Neuron (in vitro differentiated cells): Measurements from ENCODE around the gene C16orf92.
"Not testable (repeated sequence)": the region's sequence is repeated elsewhere in the genome, so short reads cannot be mapped to it uniquely, and the experiment has no call there.

Experiments
- H2AFZ ChIP-seq: one replicate; pipeline ENCODE4 v1.6.1; 2013; ENCODE audit warnings: low read depth, mild to moderate bottlenecking, inconsistent platforms, low read length, moderate library complexity
- H3K27me3 ChIP-seq: one replicate; pipeline ENCODE4 v1.6.1; 2013; ENCODE audit warnings: low read length; ENCODE audit not compliant: insufficient read depth
- H3K36me3 ChIP-seq: one replicate; pipeline ENCODE4 v1.6.1; 2013; ENCODE audit warnings: low read length; ENCODE audit not compliant: insufficient read depth
- H3K4me1 ChIP-seq: one replicate; pipeline ENCODE4 v1.6.1; 2013; ENCODE audit warnings: low read length; ENCODE audit not compliant: insufficient read depth
- H3K4me3 ChIP-seq: 2 replicates; pipeline ENCODE4 v1.5.1; 2013; ENCODE audit warnings: mild to moderate bottlenecking, low read length, moderate library complexity
- H3K9me3 ChIP-seq: one replicate; pipeline ENCODE4 v1.6.1; 2013; ENCODE audit warnings: low read length

C16orf92 gene

DNA sequence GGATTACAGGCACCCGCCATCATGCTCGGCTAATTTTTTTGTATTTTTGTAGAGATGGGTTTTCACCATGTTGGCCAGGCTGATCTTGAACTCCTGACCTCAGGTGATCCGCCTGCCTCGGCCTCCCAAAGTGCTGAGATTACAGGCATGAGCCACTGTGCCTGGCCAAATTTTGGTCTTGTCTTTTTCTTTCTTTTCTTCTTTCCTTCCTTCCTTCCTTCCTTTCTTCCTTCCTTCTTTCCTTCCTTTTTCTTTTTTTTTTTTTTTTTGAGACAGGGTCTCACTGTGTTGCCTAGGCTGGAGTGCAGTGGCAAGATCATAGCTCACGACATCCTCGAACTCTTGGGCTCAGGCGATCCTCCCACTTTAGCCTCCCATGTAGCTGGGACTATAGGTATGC, 7.5 kb upstream of the C16orf92 start:
- not testable (repeated sequence) for H3K4me1 ChIP-seq, H3K9me3 ChIP-seq, H3K27me3 ChIP-seq, H3K4me3 ChIP-seq, H3K36me3 ChIP-seq, H2AFZ ChIP-seq

DNA sequence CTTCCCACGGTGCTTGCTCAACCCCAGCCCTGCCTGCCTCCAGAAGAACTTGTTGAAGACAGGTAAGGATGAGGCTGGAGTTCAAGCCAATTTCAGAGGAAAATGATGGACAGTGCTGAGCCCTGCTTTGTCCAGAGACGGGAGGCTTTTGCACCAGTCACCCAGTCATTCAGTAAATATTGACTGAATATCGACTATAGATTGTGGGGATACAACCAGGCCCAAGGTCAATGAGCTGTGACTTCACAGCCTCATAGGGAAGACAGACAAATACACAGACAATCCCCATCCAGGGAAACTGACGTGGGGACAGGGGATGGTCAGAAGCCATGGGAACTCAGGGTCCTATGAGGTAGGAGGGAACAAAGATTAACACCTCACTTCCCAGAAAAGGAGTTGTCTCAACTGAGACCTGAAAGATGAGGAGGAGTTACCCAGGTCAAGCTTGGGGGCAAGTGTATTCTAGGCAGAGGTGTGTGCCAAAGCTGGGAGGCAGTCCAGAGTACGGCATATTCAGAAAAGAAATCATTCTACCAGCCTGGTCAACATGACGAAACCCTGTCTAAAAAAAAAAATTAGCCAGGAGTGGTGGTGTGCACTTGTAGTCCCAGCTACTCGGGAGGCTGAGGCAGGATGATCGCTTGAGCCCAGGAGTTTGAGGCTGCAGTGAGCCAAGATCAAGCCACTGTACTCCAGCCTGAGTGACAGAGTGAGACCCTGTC, 6.3 kb upstream of the C16orf92 start:
- H3K9me3 ChIP-seq, result no peaks in the 10 kb centered on the region
- no peaks in the 10 kb centered on the region for H3K27me3 ChIP-seq
- H3K36me3 ChIP-seq, result no peaks in the 10 kb centered on the region
- no peak overlapping the region for H2AFZ ChIP-seq
- no peak overlapping the region for H3K4me3 ChIP-seq
- H3K4me1 ChIP-seq, result no peaks in the 10 kb centered on the region

DNA sequence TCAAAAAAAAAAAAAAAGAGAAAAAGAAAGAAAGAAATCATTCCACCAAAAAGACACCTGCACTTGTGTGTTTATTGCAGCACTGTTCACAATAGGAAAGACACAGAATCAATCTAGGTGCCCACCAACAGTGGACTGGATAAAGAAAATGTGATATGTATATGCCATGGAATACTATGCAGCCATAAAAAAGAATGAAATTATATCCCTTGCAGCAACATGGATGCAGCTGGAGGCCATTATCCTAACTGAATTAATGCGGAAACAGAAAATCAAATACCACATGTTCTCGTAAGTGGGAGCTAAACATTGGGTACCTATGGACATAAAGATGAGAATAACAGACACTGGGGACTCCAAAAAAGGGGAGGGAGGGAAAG, 5.7 kb upstream of the C16orf92 start:
- no peaks in the 10 kb centered on the region for H3K36me3 ChIP-seq
- no peaks in the 10 kb centered on the region for H3K9me3 ChIP-seq
- no peak overlapping the region for H3K4me3 ChIP-seq
- no peak overlapping the region for H2AFZ ChIP-seq
- no peaks in the 10 kb centered on the region for H3K4me1 ChIP-seq
- H3K27me3 ChIP-seq, result no peaks in the 10 kb centered on the region

DNA sequence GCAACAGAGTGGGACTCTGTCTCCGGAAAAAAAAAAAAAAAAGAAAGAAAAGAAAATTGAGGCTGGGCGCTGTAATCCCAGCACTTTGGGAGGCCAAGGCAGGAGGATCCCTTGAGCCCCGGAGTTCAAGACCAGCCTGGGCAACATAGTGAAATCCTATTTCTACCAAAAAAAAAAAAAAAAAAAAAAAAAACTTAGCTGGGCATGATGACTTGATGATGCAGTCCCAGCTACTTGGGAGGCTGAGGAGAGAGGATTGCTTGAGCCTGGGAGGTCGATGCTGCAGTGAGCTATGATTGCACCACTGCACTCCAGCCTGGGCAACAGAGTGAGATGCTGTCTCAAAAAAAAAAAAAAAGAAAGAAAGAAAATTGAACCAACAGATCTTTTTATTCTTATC, 5.1 kb upstream of the C16orf92 start:
- H3K27me3 ChIP-seq, H3K4me1 ChIP-seq, H3K9me3 ChIP-seq, H2AFZ ChIP-seq, H3K36me3 ChIP-seq, H3K4me3 ChIP-seq: not testable (repeated sequence)

DNA sequence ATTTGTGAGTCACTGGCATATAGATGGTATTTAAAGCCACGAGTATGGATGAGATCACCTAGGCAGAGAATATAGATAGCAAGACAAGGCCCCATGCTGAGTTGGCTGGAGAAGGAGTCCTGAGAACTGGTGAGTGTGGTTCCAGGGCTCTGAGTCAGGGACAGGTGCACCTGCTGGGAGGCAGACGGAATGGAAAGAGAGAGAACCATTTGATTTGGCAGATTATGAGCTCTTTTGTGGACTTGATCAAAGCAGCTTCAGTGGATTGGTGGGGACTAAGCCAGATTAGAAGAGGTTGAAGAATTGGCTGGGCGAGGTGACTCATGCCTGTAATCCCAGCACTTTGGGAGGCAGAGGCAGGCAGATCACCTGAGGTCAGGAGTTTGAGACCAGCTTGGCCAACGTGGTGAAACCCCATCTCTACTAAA, 4.3 kb upstream of the C16orf92 start:
- Histone ChIP-seq H3K36me3 (no peaks in the 10 kb centered on the region), H3K4me1 (no peaks in the 10 kb centered on the region), H3K9me3 (no peaks in the 10 kb centered on the region), H3K27me3 (no peaks in the 10 kb centered on the region), H2AFZ (no peak overlapping the region), H3K4me3 (no peak overlapping the region)

DNA sequence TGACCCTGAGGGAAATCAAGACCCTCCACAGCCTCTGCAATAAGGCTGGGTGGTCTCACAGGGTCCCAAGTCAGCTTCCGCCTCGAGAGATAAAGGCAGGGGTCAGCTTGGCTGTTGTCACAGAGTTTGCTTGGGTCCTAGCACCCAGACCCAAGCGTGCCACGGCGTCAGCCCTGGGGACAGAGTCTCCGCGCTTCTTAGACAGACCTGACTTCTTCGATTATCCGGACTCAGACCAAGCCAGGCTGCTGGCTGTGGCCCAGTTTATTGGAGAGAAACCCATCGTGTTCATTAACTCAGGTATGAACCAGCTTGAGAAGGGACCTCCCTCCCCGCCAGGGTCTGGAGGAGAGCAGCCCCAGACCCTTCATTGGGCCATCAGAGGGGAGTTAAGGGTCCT, 588 bp downstream of the C16orf92 start:
- no peak overlapping the region for H3K4me3 ChIP-seq
- no peaks in the 10 kb centered on the region for H3K9me3 ChIP-seq
- no peaks in the 10 kb centered on the region for H3K4me1 ChIP-seq
- H2AFZ ChIP-seq, result no peak overlapping the region
- no peaks in the 10 kb centered on the region for H3K36me3 ChIP-seq
- peaks cover 5% of the 10 kb centered on the region for H3K27me3 ChIP-seq

DNA sequence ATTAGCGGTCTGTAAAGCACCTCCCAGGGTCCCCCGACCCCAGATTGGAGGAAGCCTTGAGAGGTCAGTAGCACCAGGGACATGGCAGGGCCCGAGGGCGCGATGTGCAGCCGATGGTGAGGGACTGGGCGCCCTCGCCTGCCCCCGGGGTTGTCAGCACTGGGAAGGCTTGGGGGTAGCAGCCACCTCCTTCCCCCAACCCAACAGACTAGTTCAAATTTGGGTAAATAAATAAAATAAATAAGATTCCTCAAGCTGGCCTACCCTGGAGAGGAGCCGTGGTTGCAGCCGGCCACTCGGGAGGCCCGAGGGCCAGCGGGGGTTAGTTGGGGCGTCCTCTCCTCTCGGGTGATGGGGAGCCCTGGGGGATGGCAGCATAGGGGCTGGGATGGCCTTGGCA, 1.5 kb downstream of the C16orf92 start:
- Histone ChIP-seq H2AFZ (no peak overlapping the region), H3K4me1 (no peaks in the 10 kb centered on the region), H3K27me3 (peaks cover 6% of the 10 kb centered on the region)

DNA sequence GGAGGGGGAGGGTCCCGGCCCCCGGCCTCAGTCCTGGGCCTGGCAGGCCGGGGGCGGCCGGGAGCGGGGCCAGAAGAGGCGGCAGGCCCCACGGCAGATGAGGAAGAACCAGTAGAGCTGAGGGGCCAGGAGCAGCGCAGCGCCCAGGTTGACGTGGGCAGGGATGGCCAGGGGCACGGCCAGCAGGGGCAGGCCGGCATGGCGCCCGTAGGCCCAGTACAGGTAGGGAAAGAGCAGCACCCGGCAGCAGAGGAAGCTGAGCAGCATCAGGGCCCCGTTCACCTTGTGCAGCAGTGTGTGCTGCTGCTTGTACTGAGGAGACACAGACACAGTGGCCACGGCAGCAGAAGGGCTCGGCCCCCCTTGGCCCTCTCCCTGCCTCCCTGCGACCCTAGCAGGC, 2.2 kb downstream of the C16orf92 start:
- no peaks in the 10 kb centered on the region for H3K9me3 ChIP-seq
- no peak overlapping the region for H3K4me3 ChIP-seq
- H3K4me1 ChIP-seq, result peaks cover under 1% of the 10 kb centered on the region
- peaks cover 8% of the 10 kb centered on the region for H3K27me3 ChIP-seq
- H3K36me3 ChIP-seq, result no peaks in the 10 kb centered on the region
- H2AFZ ChIP-seq, result no peak overlapping the region

More for the DNA sequence above, 1.5 kb downstream of the C16orf92 start:
- Histone ChIP-seq H3K4me3 (no peak overlapping the region), H3K36me3 (no peaks in the 10 kb centered on the region), H3K9me3 (no peaks in the 10 kb centered on the region)

DNA sequence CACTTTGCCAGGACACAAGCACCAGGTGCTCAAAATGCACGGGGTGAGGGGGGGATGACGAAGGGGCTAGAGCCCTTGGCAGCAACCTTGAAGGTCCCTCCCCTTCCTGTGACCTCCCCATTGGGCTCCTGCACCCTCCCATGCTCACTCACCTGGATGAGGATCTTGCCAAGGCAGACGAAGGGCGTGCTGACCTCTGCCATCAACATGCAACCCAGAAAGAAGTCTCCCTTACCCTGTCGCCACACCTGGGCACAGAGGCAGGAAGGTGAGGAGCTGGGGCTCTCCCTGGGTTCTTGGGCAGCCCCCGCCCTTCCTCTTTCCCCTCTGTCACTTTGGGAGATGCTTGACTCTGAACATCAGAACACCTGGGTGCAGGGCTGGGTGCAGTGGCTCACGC, 2.6 kb downstream of the C16orf92 start:
- Histone ChIP-seq H3K9me3 (no peaks in the 10 kb centered on the region), H3K4me1 (peaks cover 3% of the 10 kb centered on the region), H3K27me3 (peaks cover 8% of the 10 kb centered on the region), H2AFZ (no peak overlapping the region), H3K4me3 (no peak overlapping the region), H3K36me3 (no peaks in the 10 kb centered on the region)

DNA sequence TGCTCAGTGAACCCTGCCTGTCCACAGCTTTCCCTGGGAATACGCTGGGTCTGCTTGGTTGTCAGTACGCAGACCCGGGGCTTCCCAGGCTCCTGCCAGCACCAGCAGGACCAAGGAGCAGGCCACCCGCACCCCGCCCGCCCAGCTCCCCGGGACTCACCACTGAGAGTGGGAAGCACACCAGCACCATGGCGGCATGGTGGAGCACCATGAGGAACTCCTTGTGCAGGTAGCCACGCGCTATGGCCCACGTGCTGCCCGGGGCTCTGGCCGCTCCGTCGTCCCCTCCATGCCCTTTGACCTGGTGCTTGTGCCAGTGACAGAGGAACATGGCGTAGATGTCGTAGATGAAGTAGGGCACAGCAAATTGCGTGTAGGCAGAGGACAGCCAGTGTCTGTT, 3.5 kb downstream of the C16orf92 start:
- peaks cover 9% of the 10 kb centered on the region for H3K27me3 ChIP-seq
- H3K9me3 ChIP-seq, result no peaks in the 10 kb centered on the region

DNA sequence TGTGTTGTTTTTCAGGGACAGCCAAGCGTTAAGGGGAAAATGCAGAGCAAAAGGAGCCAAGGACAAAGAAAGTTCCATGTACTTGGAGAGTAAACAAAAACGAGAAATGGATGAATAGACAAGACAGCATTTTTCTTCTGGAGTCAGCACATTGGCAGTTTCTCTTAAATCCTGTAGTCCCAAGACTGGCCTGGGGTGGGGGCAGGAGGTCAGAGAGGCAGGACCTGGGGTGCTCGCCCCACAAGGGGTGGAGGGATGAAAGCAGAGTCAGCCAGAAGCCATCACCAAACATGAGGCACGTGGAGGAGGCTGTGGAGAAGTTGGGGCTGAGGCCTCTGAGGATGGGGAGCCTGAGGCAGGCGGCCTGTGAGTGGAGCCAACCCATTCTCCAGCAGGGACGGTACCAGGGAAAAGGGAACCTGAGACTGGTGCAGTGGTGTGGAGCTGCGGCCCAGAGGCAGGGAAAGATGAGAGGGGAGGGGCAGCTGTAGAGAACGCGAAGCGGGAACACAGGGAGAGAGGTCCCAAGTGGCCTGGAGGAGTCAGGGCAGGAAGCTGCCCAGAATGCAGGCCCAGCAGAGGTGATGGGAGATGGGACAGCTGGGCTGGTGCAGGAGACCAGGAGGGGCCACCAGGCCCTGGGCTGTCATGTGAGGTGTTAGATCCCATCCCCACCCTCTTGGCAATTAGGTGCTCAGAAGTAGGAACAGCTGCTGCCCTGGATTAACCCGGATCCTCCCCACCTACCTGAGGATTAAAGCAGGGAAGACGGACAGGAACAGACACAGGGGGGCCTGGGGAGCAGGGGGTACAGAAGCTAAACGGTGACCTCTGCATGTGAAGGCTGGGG, 4.8 kb downstream of the C16orf92 start:
- no peak overlapping the region for H3K4me3 ChIP-seq

More for the DNA sequence above, 3.5 kb downstream of the C16orf92 start:
- no peak overlapping the region for H2AFZ ChIP-seq
- H3K4me3 ChIP-seq, result no peak overlapping the region
- peaks cover 8% of the 10 kb centered on the region for H3K4me1 ChIP-seq
- no peaks in the 10 kb centered on the region for H3K36me3 ChIP-seq

DNA sequence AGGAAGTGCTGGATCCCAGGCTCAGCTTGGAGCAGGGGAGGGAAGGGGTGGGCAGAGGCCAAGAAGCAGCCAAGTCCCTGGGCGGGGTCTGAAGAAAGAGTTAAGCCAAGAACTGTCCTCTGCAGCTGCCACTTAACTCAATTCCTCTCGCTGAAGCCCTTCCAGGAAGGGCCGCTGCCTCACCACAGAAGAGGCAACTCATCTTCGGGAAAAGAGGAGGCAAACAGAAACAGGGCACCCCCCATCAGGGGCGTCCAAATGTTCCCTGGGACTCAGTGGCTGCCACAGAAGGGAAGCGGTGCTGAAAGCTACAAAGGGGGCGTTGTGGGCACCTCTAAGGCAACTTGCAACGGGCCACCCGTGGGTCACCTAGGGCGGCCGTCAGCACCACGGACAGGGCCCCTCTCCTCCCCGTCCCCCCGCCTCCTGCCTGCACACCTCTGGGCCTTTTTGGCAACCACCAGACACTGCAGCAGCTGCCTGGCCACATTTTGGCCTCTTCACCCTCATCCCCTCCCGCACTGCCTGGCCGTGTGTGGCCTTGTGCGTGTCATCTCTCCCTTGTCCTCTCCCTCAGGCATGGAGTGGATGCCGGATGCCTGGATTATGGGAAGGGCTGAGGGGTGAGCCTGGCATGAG, 5.6 kb downstream of the C16orf92 start:
- Histone ChIP-seq H3K9me3 (no peaks in the 10 kb centered on the region), H3K4me3 (no peak overlapping the region), H3K4me1 (peaks cover 17% of the 10 kb centered on the region), H3K36me3 (no peaks in the 10 kb centered on the region), H2AFZ (no peak overlapping the region), H3K27me3 (peaks cover 12% of the 10 kb centered on the region)

More for the DNA sequence above, 4.8 kb downstream of the C16orf92 start:
- H3K4me1 ChIP-seq, result peaks cover 17% of the 10 kb centered on the region
- no peaks in the 10 kb centered on the region for H3K36me3 ChIP-seq
- no peak overlapping the region for H2AFZ ChIP-seq
- peaks cover 12% of the 10 kb centered on the region for H3K27me3 ChIP-seq
- no peaks in the 10 kb centered on the region for H3K9me3 ChIP-seq

DNA sequence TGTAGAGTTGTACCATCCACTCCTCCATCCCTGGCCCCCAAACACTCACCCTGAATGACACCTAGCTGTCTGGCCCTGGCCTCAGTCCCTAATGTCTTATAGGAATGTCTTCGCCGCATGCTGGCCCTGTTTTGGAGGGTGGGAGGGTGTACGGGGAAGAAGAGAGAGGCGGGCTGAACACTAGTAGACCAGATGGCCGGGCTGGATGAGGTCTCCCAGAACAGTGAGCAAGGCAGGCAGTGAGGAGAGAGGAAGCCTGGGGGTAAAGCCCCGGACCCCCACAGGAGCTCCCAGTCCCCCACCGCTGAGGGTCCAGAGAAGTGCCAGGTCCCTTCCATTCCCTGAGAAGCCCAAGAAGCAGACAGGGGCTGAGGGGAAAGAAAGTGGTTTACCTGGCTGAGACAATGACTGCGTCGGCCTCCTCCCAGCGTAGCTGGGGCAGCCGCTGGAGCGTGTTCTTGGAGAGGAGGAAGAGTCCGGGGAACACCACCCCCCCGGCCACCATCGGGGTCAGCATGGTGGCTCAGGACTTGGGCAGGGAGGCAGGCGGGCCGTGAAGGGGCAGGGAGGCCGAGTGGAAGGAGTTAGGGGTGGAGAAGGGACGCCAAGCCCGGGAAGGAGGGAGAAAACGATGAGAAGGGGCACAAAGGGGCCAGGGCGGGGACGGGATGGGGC, 7.2 kb downstream of the C16orf92 start:
- Histone ChIP-seq H2AFZ (peak overlapping the region; percentile 31), H3K36me3 (no peaks in the 10 kb centered on the region), H3K27me3 (peaks cover 12% of the 10 kb centered on the region), H3K9me3 (no peaks in the 10 kb centered on the region), H3K4me3 (peak overlapping the region; percentile 42), H3K4me1 (peaks cover 17% of the 10 kb centered on the region)
